IMR-90 (cell line): ENCODE data around the gene CKAP4. TPM values are rescaled to one million over a fixed set of nuclear protein-coding genes. Genes with fewer than 3 reads are reported as not detected.
A peak's percentile ranks its signal among the peaks of the same experiment; 100 is the strongest.

Experiments used
- ATAC-seq: fragments of 200-7000 bp; cut with Tn5 transposase; 2 replicates; pipeline ENCODE4 v1.9.1; 2020; ENCODE audit warnings: low read depth, mild to moderate bottlenecking, moderate library complexity
- BruUV-seq: library from RNA; stranded (reverse); fragments of 400-500 nt; replicated peaks from 2 replicates; lab custom pipeline; 2021; lab: Mats Ljungman, UMichigan
- CTCF ChIA-PET: fragments of 300-600 bp; formaldehyde crosslinking; extraction: SDS; loops from one replicate; lab custom pipeline; 2021; ENCODE audit warnings: antibody characterized with exemption; lab: Yijun Ruan, JAX
- POLR2A ChIA-PET: fragments of 300-600 bp; sonication (Branson Sonifier 250); formaldehyde crosslinking; loops from one replicate; lab custom pipeline; 2022; ENCODE audit warnings: antibody characterized with exemption; ENCODE audit not compliant: unreplicated experiment; lab: Charles Lee
- DNase-seq: peaks from one replicate; pipeline ENCODE4 v3.0.0; 2013
- H2AFZ ChIP-seq: replicated peaks from 2 replicates; pipeline ENCODE3; 2013; ENCODE audit warnings: low read length, mild to moderate bottlenecking; ENCODE audit not compliant: poor library complexity
- H2AK5ac ChIP-seq: 2 replicates; pipeline ENCODE4 v1.6.1; 2013; ENCODE audit warnings: low read depth, low read length, inconsistent platforms
- H2AK9ac ChIP-seq: replicated peaks from 2 replicates; pipeline ENCODE3; 2013; ENCODE audit warnings: mild to moderate bottlenecking, low read depth, low read length, moderate library complexity; ENCODE audit not compliant: poor library complexity
- H2BK120ac ChIP-seq: 2 replicates; pipeline ENCODE4 v1.6.1; 2013; ENCODE audit warnings: low read depth, low read length, inconsistent platforms
- H2BK15ac ChIP-seq: 3 replicates; pipeline ENCODE4 v1.6.1; 2013; ENCODE audit warnings: low read depth, low read length, inconsistent platforms
- H2BK20ac ChIP-seq: 2 replicates; pipeline ENCODE4 v1.6.1; 2013; ENCODE audit warnings: low read depth, mild to moderate bottlenecking, inconsistent platforms, low read length, moderate library complexity
- H2BK5ac ChIP-seq: 2 replicates; pipeline ENCODE4 v1.6.1; 2013; ENCODE audit warnings: mild to moderate bottlenecking, low read depth, low read length, inconsistent platforms; ENCODE audit not compliant: poor library complexity, severe bottlenecking
- H3K14ac ChIP-seq: replicated peaks from 2 replicates; pipeline ENCODE4 v1.6.1; 2013; ENCODE audit warnings: low read depth, low read length, inconsistent platforms
- H3K18ac ChIP-seq: 2 replicates; pipeline ENCODE4 v1.6.1; 2013; ENCODE audit warnings: low read depth, low read length, control low read depth
- H3K23ac ChIP-seq: 2 replicates; pipeline ENCODE4 v1.6.1; 2013; ENCODE audit warnings: low read depth, low read length, inconsistent platforms
- H3K27ac ChIP-seq: 2 replicates; pipeline ENCODE4 v1.5.1; 2013; ENCODE audit warnings: mild to moderate bottlenecking, control low read depth, low read length; ENCODE audit not compliant: insufficient read depth
- H3K27me3 ChIP-seq: 2 replicates; pipeline ENCODE4 v1.6.1; 2013; ENCODE audit warnings: low read length; ENCODE audit not compliant: control insufficient read depth, insufficient read depth
- H3K36me3 ChIP-seq: 2 replicates; pipeline ENCODE4 v1.6.1; 2013; ENCODE audit warnings: low read length, mixed read lengths; ENCODE audit not compliant: control insufficient read depth, insufficient read depth
- H3K4ac ChIP-seq: 2 replicates; pipeline ENCODE4 v1.6.1; 2013; ENCODE audit warnings: low read depth, low read length, inconsistent platforms
- H3K4me1 ChIP-seq: 2 replicates; pipeline ENCODE4 v1.6.1; 2013; ENCODE audit warnings: low read length, mixed read lengths; ENCODE audit not compliant: control insufficient read depth, insufficient read depth
- H3K4me2 ChIP-seq: 2 replicates; pipeline ENCODE4 v1.6.1; 2013; ENCODE audit warnings: low read depth, mild to moderate bottlenecking, control low read depth, low read length, moderate library complexity
- H3K4me3 ChIP-seq: 2 replicates; pipeline ENCODE4 v1.5.1; 2013; ENCODE audit warnings: low read depth, mild to moderate bottlenecking, control low read depth, low read length, moderate library complexity; ENCODE audit not compliant: insufficient read depth
- H3K56ac ChIP-seq: 2 replicates; pipeline ENCODE4 v1.6.1; 2013; ENCODE audit warnings: low read length, inconsistent platforms; ENCODE audit not compliant: insufficient read depth; ENCODE audit errors: extremely low read depth
- H3K79me1 ChIP-seq, 2 experiments: 2 replicates each; pipeline ENCODE4 v1.6.1; 2013; ENCODE audit warnings: low read length in 2 of 2, inconsistent platforms in 1 of 2, low read depth in 1 of 2
- H3K9ac ChIP-seq: 2 replicates; pipeline ENCODE4 v1.6.1; 2013; ENCODE audit warnings: low read depth, low read length, control low read depth
- H3K9me1 ChIP-seq: 2 replicates; pipeline ENCODE4 v1.6.1; 2013; ENCODE audit warnings: low read length, inconsistent platforms; ENCODE audit not compliant: insufficient read depth
- H3K9me3 ChIP-seq: 2 replicates; pipeline ENCODE4 v1.6.1; 2013; ENCODE audit warnings: low read length; ENCODE audit not compliant: control insufficient read depth, insufficient read depth
- H4K20me1 ChIP-seq: 2 replicates; pipeline ENCODE4 v1.6.1; 2013; ENCODE audit warnings: low read length, inconsistent platforms; ENCODE audit not compliant: insufficient read depth
- H4K5ac ChIP-seq: 2 replicates; pipeline ENCODE4 v1.6.1; 2013; ENCODE audit warnings: mild to moderate bottlenecking, low read depth, low read length, control low read depth
- H4K8ac ChIP-seq, 2 experiments: 2 replicates each; pipeline ENCODE4 v1.6.1; 2013; ENCODE audit warnings: low read depth in 2 of 2, low read length in 2 of 2, control low read depth in 1 of 2, inconsistent platforms in 1 of 2
- H4K91ac ChIP-seq: 2 replicates; pipeline ENCODE4 v1.6.1; 2013; ENCODE audit warnings: low read depth, low read length, inconsistent platforms; ENCODE audit not compliant: insufficient read depth
- CEBPB ChIP-seq: IDR thresholded peaks from 2 replicates; pipeline ENCODE4 v1.6.1; 2012; ENCODE audit warnings: low read depth, low read length, improper control_type of control experiment
- NFE2L2 ChIP-seq: fragments of 150-350 bp; IDR thresholded peaks from 2 replicates; pipeline ENCODE4 v1.6.1; 2016; ENCODE audit warnings: low read depth, mild to moderate bottlenecking, low read length
- WGBS, 2 experiments: methylation state at CpG; one replicate each; pipeline versions ENCODE4 v1.1.5 to v1.1.7; 2013; ENCODE audit warnings: missing lambda C conversion rate in 2 of 2; ENCODE audit not compliant: insufficient read length in 1 of 2; ENCODE audit errors: extremely low coverage in 2 of 2; 5-methylcytosine and 5-hydroxymethylcytosine counted together
- dilution Hi-C: fragments of 300-500 bp; cut with HindIII; formaldehyde crosslinking; loops from one replicate; pipeline ENCODE4 v1.14.3; 2018; ENCODE audit warnings: low sequenced_read_pairs; ENCODE audit not compliant: unreplicated experiment
- in situ Hi-C: fragments of 300-500 bp; cut with MboI; formaldehyde crosslinking; loops from 3 replicates; pipeline ENCODE4 v1.14.3; 2019; ENCODE audit warnings: low sequenced_read_pairs, inconsistent platforms, mixed read lengths
- intact Hi-C: fragments of 100-400 bp; cut with micrococcal nuclease; formaldehyde crosslinking; loops from 2 replicates; pipeline ENCODE4 v1.10.0; 2022
- polyA plus RNA-seq, 3 experiments: library from polyadenylated mRNA; depleted of rRNA; stranded (reverse); fragments of >200 nt; gene quantifications; 2 replicates each; pipeline ENCODE4 v1.2.3, GENCODE V29; 2012; ENCODE audit warnings: low replicate concordance in 1 of 3
- total RNA-seq: library from RNA; depleted of rRNA; stranded (reverse); fragments of >200 nt; gene quantifications from 2 replicates; pipeline ENCODE4 v1.2.3, GENCODE V29; 2012

CKAP4 gene
- total and polyA plus RNA-seq, 2 of the 4 experiments (the other 2 are of a cell fraction): 94.5 to 297 TPM

- H3K9me1 ChIP-seq: peaks cover 42% of the 10 kb centered on the region
- H3K36me3 ChIP-seq: peaks cover 22% of the 10 kb centered on the region
- H2AK5ac ChIP-seq: peak overlapping the region; percentile 96
- H2BK5ac ChIP-seq: peak overlapping the region; percentile 81
- WGBS, 2 experiments: 74% methylated on average over 5 of the region's 12 CpGs; no CpG with 5 or more reads in 1 of the 2 experiments
- peak overlapping the region; percentile 54 for H3K4ac ChIP-seq
- peaks cover 28 to 60% of the 10 kb centered on the region in 2 experiments for H3K79me1 ChIP-seq
- intact Hi-C loops: loop anchor here (2.0 to 5.0 kb wide), 3 partner anchors 42 to 97 kb away; partner anchors contain the start of gene TCP11L2
- 0 out of 3 replicates have a peak overlapping the region, but pooled peaks have one; percentile 47 for H2BK15ac ChIP-seq
- H2AK9ac ChIP-seq: peak overlapping the region; percentile 53
- ATAC-seq: no peak
- H2AFZ ChIP-seq: peak overlapping the region; percentile 74
- in situ Hi-C loops: no loop called here
- peak overlapping the region; percentile 61; the same call in 1 of the 2 replicates for H3K14ac ChIP-seq
- H4K91ac ChIP-seq: peak overlapping the region; percentile 68; the same call in 1 of the 2 replicates
- H2BK20ac ChIP-seq: no peak overlapping the region
- H3K9me3 ChIP-seq: no peaks in the 10 kb centered on the region
- H3K23ac ChIP-seq: peak overlapping the region; percentile 77
- TF ChIP-seq NFE2L2 (no peak), CEBPB (peak; percentile 48; the same call in 1 of the 2 replicates)
- no TSS peak for BruUV-seq
- H3K27ac ChIP-seq: peak overlapping the region; percentile 56
- peak overlapping the region; percentile 78 for H3K4me3 ChIP-seq
- H3K9ac ChIP-seq: peak overlapping the region; percentile 38; the same call in 1 of the 2 replicates
- peak overlapping the region in 1 of 2 experiments; percentile 56; a peak in 1 of 4 replicates for H4K8ac ChIP-seq
- H3K4me2 ChIP-seq: peak overlapping the region; percentile 89
- 0 out of 2 replicates have a peak overlapping the region, but pooled peaks have one; percentile 8 for H3K56ac ChIP-seq
- dilution Hi-C loops: no loop called here
- ChIA-PET POLR2A (no interaction called here), CTCF (no interaction called here)
- peaks cover 13% of the 10 kb centered on the region for H3K4me1 ChIP-seq
- no peaks in the 10 kb centered on the region for H3K27me3 ChIP-seq
- no peak overlapping the region for H2BK120ac ChIP-seq
- H3K18ac ChIP-seq: no peak overlapping the region
- H4K20me1 ChIP-seq: peaks cover 54% of the 10 kb centered on the region
- no peak overlapping the region for H4K5ac ChIP-seq
- DNase-seq: peak; percentile 54
Measured at GRCh38 chr12:106245767-106246166, 2.1 kb downstream of the CKAP4 start.
